NCI-H2081 treated with DMSO at 0.1 percent for 48 hours (cell line): ENCODE results near the gene TBCK.

Source experiments
- DNase-seq: peaks from one replicate; lab custom pipeline; 2025; lab: John Stamatoyannopoulos, UW

Gene TBCK

GRCh38 chr4:106038908-106039307, 277.1 kb downstream of the TBCK start:
- no peak for DNase-seq

DNA sequence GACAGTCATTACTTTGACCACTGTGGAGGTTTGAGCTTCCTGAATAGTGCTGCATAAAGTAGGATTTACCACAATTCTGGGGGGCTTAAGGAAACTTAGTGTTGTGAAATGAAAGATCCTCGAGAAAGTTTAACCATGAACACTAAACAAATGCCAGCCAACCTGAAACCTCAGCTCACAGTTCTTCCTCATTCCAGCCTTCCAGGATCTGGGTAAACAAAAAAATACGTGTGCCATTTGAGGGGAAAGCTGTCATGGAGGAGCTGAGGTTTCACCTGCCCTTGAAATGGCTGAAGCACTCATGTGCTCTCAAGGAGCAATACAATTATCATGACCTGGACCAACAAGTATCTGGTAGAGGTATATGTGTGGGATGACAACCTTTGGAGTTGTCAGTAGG, 278.0 kb downstream of the TBCK start:
- no peak for DNase-seq

- no peak for DNase-seq
Observed at GRCh38 chr4:106036848-106037247, 279.2 kb downstream of the TBCK start.

- no peak for DNase-seq
Observed at GRCh38 chr4:106036334-106036733, 279.7 kb downstream of the TBCK start.

GRCh38 chr4:106035204-106035603, 280.8 kb downstream of the TBCK start:
- no peak for DNase-seq

- DNase-seq: no peak
Observed at GRCh38 chr4:106034751-106035150, 281.3 kb downstream of the TBCK start.

DNA sequence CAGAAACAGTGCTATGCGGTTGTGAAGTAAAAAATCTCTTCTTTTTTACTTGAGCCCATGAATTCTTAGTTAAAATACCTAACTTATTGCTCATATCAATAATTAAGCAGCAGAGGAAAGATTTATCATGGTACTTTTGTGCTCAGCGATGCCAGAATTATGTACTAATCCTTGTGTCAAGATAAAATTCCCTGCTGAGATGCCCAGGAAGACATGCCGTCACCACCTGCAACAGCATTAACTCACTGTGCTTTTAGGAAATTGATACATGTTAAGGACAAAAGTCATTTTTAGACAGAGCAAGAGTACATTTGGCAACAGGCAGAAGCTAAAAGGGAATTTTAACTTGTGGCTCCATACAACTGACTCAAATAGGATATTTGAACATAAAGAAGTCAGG, 281.8 kb downstream of the TBCK start:
- DNase-seq: no peak

- DNase-seq: no peak
Observed at GRCh38 chr4:106033469-106033868, 282.5 kb downstream of the TBCK start.

- no peak for DNase-seq
Observed at GRCh38 chr4:106032851-106033286, 283.1 kb downstream of the TBCK start.

DNA sequence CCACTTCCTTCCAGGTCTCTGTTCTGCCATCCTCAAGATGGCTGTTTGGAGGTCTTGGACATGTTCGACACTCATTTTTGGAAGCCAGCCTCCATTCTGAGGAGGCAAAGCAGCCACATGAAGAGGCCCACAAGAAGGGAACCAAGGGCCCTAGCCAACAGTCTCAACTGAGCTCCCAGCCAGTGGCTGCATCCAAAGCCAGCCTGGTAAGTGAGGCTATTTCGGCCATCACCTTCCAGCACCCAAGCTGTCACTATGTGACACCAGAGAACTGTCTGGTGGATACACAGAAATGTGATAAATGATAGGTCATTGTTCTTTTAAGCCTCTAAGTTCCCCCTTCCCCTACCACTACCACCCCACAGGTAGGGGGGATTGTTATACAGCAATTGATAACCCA, 293.6 kb downstream of the TBCK start:
- DNase-seq: no peak

- no peak for DNase-seq
Observed at GRCh38 chr4:106021737-106022410, 294.1 kb downstream of the TBCK start.

- DNase-seq: no peak
Observed at GRCh38 chr4:106019771-106020170, 296.2 kb downstream of the TBCK start.

DNA sequence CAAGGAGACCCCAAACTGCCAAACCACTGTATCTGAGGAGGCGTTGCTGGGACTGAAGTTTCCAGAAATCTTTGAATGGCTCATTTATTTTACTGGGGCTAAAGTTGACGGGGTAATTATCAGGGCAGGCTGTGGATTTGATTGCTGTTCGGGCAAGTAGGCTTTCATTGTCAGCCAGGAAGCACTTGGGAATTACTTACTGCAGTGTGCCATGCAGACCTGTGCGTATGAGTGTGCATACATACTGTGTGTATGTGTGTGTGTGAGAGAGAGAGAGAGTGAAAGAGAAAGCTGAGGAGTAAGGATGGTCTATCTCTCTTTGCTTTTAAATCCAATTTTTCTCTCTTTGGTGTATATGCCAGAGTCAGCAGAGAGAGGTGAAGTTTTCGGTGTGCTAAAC, 298.0 kb downstream of the TBCK start:
- no peak for DNase-seq

- no peak for DNase-seq
Observed at GRCh38 chr4:106011387-106011786, 304.6 kb downstream of the TBCK start.

- no peak for DNase-seq
Observed at GRCh38 chr4:106010761-106011160, 305.2 kb downstream of the TBCK start.

- DNase-seq: no peak
Observed at GRCh38 chr4:106002994-106003393, 313.0 kb downstream of the TBCK start.

GRCh38 chr4:105998171-105999063, 317.6 kb downstream of the TBCK start:
- DNase-seq: no peak

DNA sequence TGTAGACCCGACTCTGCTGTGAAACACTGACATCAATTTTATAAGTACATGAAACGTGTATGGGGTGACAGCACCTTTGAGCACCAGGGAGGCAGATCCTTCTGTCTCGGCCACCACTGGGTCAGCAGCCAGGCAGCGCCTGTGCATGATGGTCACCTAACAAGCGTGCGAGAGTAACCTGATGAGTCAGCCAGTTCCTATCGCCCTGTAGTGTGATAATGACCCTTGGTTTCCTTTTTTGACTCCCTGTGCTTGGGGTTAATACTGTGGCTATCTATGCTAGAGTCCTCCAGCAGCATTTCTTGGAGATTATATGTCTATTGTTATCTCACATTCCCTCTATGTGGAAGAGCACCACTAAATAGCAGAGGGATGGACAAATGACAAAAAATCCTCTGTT, 319.2 kb downstream of the TBCK start:
- DNase-seq: no peak

- no peak for DNase-seq
Observed at GRCh38 chr4:105994841-105995501, 321.0 kb downstream of the TBCK start.

GRCh38 chr4:105994061-105994460, 321.9 kb downstream of the TBCK start:
- no peak for DNase-seq

- DNase-seq: no peak
Observed at GRCh38 chr4:105992641-105993305, 323.2 kb downstream of the TBCK start.

GRCh38 chr4:105991726-105992125, 324.3 kb downstream of the TBCK start:
- no peak for DNase-seq
